Osteoblast (primary cell): ENCODE data around the gene PUM2. TPM values are rescaled to one million over a fixed set of nuclear protein-coding genes. Genes with fewer than 3 reads are reported as not detected.
A peak's percentile ranks its signal among the peaks of the same experiment; 100 is the strongest.

ENCODE experiments used
- DNase-seq: peaks from one replicate; pipeline ENCODE4 v3.0.0; 2011; ENCODE audit warnings: low spot score, mixed read lengths; ENCODE audit not compliant: insufficient read length; ENCODE audit errors: missing footprints
- H2AFZ ChIP-seq: 2 replicates; pipeline ENCODE4 v1.6.0; 2011; ENCODE audit warnings: mild to moderate bottlenecking, low read length
- H3K27ac ChIP-seq: 2 replicates; pipeline ENCODE4 v1.5.1; 2011; ENCODE audit warnings: mild to moderate bottlenecking, low read depth, low read length, moderate library complexity
- H3K27me3 ChIP-seq: 2 replicates; pipeline ENCODE4 v1.6.0; 2012; ENCODE audit warnings: mild to moderate bottlenecking, control low read depth, inconsistent platforms, low read length, moderate library complexity; ENCODE audit not compliant: insufficient read depth
- H3K36me3 ChIP-seq: 2 replicates; pipeline ENCODE4 v1.5.1; 2011; ENCODE audit warnings: mild to moderate bottlenecking, low read length, control low read depth, moderate library complexity; ENCODE audit not compliant: insufficient read depth
- H3K4me1 ChIP-seq: 2 replicates; pipeline ENCODE4 v1.5.1; 2011; ENCODE audit warnings: mild to moderate bottlenecking, low read length, control low read depth, moderate library complexity; ENCODE audit not compliant: insufficient read depth
- H3K4me2 ChIP-seq: 2 replicates; pipeline ENCODE4 v1.6.0; 2011; ENCODE audit warnings: mild to moderate bottlenecking, low read length; ENCODE audit not compliant: insufficient read depth
- H3K4me3 ChIP-seq: fragments of 200-600 bp; sonication (generic); 3 replicates; pipeline ENCODE4 v1.5.1; 2012; ENCODE audit warnings: mild to moderate bottlenecking, low read length, inconsistent platforms; ENCODE audit not compliant: insufficient read depth
- H3K79me2 ChIP-seq: 2 replicates; pipeline ENCODE4 v1.6.0; 2012; ENCODE audit warnings: mild to moderate bottlenecking, low read length, control low read depth, inconsistent platforms; ENCODE audit not compliant: insufficient read depth
- H3K9me3 ChIP-seq: 2 replicates; pipeline ENCODE4 v1.5.1; 2011; ENCODE audit warnings: low read depth, low read length, control low read depth
- H4K20me1 ChIP-seq: 2 replicates; pipeline ENCODE4 v1.6.0; 2012; ENCODE audit warnings: mild to moderate bottlenecking, low read length, control low read depth; ENCODE audit not compliant: insufficient read depth
- CTCF ChIP-seq: IDR thresholded peaks from 2 replicates; pipeline ENCODE4 v1.5.1; 2011; ENCODE audit warnings: mild to moderate bottlenecking, low read depth, low read length, moderate library complexity; ENCODE audit errors: extremely low read depth
- total RNA-seq: library from RNA; depleted of rRNA; stranded (reverse); fragments of >200 nt; gene quantifications from 2 replicates; pipeline ENCODE4 v1.2.3, GENCODE V29; 2012

The PUM2 gene
- total RNA-seq, 1 donor, result 45.2 TPM

DNA sequence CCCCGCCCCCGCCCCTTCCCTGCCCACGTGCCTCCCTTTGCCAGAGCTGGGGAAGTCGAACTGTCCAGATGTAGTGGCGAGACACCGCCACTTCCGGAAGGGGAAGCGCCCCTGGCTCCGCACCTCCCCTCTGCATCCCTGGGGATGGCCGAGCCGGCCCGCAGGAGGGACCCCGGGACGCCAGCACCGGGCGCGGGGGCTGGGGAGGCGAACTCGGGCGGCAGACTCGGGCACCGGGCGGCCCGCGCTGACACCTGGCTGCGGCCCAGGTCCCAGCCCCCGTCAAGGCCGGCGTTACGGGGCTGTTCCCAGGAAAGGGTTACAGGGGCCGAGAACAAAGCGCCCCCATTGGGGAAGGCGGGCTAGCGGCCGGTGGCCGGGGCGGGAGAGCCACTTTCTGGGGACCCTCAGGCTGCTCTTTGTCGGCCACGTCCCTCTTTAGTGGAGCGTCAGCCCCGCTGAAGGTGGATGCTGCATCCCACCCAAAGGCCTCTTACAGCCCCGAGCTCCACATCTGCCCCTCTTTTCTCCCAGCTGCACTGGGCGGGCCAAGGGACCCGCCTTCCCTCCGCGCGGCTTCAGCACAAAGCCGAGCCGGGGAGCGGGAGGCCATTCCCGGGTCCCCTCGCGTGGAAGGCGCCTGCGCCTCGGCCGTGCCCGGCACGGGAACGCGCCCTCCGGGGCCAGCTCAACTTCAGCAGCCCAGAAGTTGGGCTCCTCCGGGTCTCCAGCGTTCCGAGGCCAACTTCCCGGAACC lies 127.1 kb downstream of the PUM2 start:
- Histone ChIP-seq H3K27me3 (no peaks in the 10 kb centered on the region), H3K4me1 (peaks cover 22% of the 10 kb centered on the region), H3K9me3 (no peaks in the 10 kb centered on the region), H3K79me2 (no peaks in the 10 kb centered on the region), H2AFZ (peak overlapping the region; percentile 85), H3K4me2 (peak overlapping the region; percentile 88), H4K20me1 (no peaks in the 10 kb centered on the region), H3K36me3 (no peaks in the 10 kb centered on the region), H3K27ac (no peak overlapping the region), H3K4me3 (peak overlapping the region; percentile 75)
- DNase-seq, result peak; percentile 97
- TF ChIP-seq CTCF, result no peak

- DNase-seq, result no peak
- Histone ChIP-seq H2AFZ (peak overlapping the region; percentile 85), H3K27ac (no peak overlapping the region), H4K20me1 (no peaks in the 10 kb centered on the region), H3K79me2 (no peaks in the 10 kb centered on the region), H3K4me3 (peak overlapping the region; percentile 75), H3K9me3 (no peaks in the 10 kb centered on the region), H3K36me3 (no peaks in the 10 kb centered on the region), H3K4me1 (peaks cover 22% of the 10 kb centered on the region), H3K27me3 (no peaks in the 10 kb centered on the region), H3K4me2 (peak overlapping the region; percentile 88)
- TF ChIP-seq CTCF, result no peak
These were observed 127.8 kb downstream of the PUM2 start for GRCh38 chr2:20222769-20223406.

- H2AFZ ChIP-seq, result no peak overlapping the region
- no peak overlapping the region for H3K4me3 ChIP-seq
- DNase-seq, result peak; percentile 61
- H3K27me3 ChIP-seq, result no peaks in the 10 kb centered on the region
- H3K4me1 ChIP-seq, result peaks cover 22% of the 10 kb centered on the region
- no peaks in the 10 kb centered on the region for H3K36me3 ChIP-seq
- no peak for TF ChIP-seq CTCF
- H3K4me2 ChIP-seq, result peak overlapping the region; percentile 34
- no peaks in the 10 kb centered on the region for H4K20me1 ChIP-seq
- no peaks in the 10 kb centered on the region for H3K79me2 ChIP-seq
- H3K9me3 ChIP-seq, result no peaks in the 10 kb centered on the region
- H3K27ac ChIP-seq, result no peak overlapping the region
These were observed 128.5 kb downstream of the PUM2 start for GRCh38 chr2:20222014-20222768.

- no peaks in the 10 kb centered on the region for H3K9me3 ChIP-seq
- no peak overlapping the region for H3K27ac ChIP-seq
- no peaks in the 10 kb centered on the region for H3K27me3 ChIP-seq
- H2AFZ ChIP-seq, result no peak overlapping the region
- H4K20me1 ChIP-seq, result no peaks in the 10 kb centered on the region
- H3K36me3 ChIP-seq, result no peaks in the 10 kb centered on the region
- H3K4me3 ChIP-seq, result no peak overlapping the region
- no peaks in the 10 kb centered on the region for H3K79me2 ChIP-seq
- H3K4me1 ChIP-seq, result peaks cover 22% of the 10 kb centered on the region
- H3K4me2 ChIP-seq, result peak overlapping the region; percentile 34
- no peak for TF ChIP-seq CTCF
- DNase-seq, result peak; percentile 90
These were observed 129.1 kb downstream of the PUM2 start for GRCh38 chr2:20221555-20221973.
